Transverse colon (tissue), 3 donors: ENCODE results near the gene IWS1.

ENCODE experiments used
- POLR2A ChIP-seq: fragments of 450-650 bp; IDR thresholded peaks from one replicate; pipeline ENCODE4 v1.6.1; 2016; ENCODE audit warnings: antibody characterized with exemption, mild to moderate bottlenecking, moderate library complexity
- POLR2AphosphoS5 ChIP-seq, 3 donors: sonication (generic); formaldehyde crosslinking; IDR thresholded peaks; one replicate each; pipeline ENCODE4 v1.6.1; 2016; ENCODE audit warnings: antibody characterized with exemption in 3 of 3

GRCh38 chr2:127535918-127536317, 9.6 kb upstream of the IWS1 start:
- TF ChIP-seq POLR2A (no peak), POLR2AphosphoS5 (IDR thresholded peaks at IDR 0.05) (no peak)
